Activated naive CD8-positive, alpha-beta T cell treated with anti-CD3 and anti-CD28 coated beads for 36 hours (primary cell): ENCODE data around the gene MFSD2B. TPM values are rescaled to one million over a fixed set of nuclear protein-coding genes. Genes with fewer than 3 reads are reported as not detected.

Experiments
- DNase-seq: peaks from one replicate; pipeline ENCODE4 v3.0.0; 2021
- H3K27ac Mint-ChIP-seq: one replicate; pipeline ENCODE4 v1.8.0; 2022; ENCODE audit warnings: mild to moderate bottlenecking, moderate library complexity, mixed read lengths
- H3K27me3 Mint-ChIP-seq: one replicate; pipeline ENCODE4 v1.8.0; 2022; ENCODE audit warnings: mild to moderate bottlenecking, mixed read lengths
- H3K36me3 Mint-ChIP-seq: one replicate; pipeline ENCODE4 v1.8.0; 2021; ENCODE audit warnings: mild to moderate bottlenecking, mixed read lengths
- H3K4me1 Mint-ChIP-seq: one replicate; pipeline ENCODE4 v1.8.0; 2021; ENCODE audit warnings: mixed read lengths
- H3K4me3 Mint-ChIP-seq: one replicate; pipeline ENCODE4 v1.8.0; 2022; ENCODE audit warnings: mild to moderate bottlenecking, moderate library complexity, mixed read lengths
- H3K9me3 Mint-ChIP-seq: one replicate; pipeline ENCODE4 v1.8.0; 2022; ENCODE audit warnings: mixed read lengths
- total RNA-seq, 2 experiments: library from RNA; stranded (reverse); gene quantifications; one replicate each; pipeline ENCODE4 v1.2.3, GENCODE V29; 2021

MFSD2B gene
- total RNA-seq, 2 experiments from 2014 or later: 0.36 to 0.37 TPM

DNA sequence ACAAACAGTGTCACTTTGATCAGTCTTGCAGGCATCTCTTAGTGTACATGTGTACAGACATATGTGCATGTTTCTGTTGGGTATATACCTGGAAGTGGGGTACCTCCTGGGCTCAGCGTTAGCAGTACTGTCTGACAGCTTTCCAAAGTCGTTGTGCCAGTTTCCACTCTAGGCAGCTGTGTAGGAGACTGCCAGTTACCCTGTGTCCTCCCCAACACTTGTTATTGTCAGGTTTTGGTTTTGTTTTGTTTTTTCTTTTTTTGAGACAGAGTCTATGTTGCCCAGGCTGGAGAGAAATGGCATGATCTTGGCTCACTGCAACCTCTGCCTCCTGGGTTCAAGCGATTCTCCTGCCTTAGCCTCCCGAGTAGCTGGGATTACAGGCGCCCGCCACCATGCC, 45.9 kb downstream of the MFSD2B start:
- no peaks in the 10 kb centered on the region for H3K27me3 Mint-ChIP-seq
- H3K9me3 Mint-ChIP-seq: no peaks in the 10 kb centered on the region
- H3K4me3 Mint-ChIP-seq: no peak overlapping the region
- DNase-seq: no peak
- H3K36me3 Mint-ChIP-seq: no peaks in the 10 kb centered on the region
- no peaks in the 10 kb centered on the region for H3K4me1 Mint-ChIP-seq
- no peak overlapping the region for H3K27ac Mint-ChIP-seq

DNA sequence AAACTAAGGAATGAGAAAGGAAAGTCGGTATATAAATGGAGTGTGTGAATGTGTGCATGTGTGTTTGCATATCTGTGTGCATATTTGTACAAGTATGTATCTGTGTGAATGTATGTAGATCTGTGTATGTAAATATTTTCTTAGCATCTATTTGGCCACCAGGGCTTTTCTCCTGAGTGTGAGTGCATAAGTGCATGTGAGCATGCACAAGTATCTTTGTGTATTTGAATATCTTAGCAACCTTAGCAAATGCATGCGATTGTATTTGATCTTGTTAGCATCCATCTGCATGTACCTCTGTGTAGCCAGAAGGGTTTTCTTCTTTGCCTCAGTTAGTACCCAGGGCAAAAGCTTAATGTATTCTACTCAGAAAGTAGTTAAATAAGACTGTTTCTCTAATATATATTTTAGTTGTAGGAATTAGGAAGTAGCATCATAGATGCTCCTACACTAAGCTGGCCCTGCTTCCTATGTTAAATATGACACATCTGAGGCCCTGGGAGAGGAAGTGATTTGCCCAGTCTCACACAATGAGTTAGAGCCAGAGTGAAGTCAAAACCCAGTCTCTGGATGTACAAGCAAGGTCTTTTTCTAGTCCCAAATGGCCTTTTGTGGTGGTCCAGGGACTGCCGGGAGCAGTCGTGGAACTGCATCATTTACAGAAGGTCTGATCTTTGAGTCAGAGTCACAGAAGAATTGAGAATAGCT, 48.8 kb downstream of the MFSD2B start:
- Mint-ChIP-seq H3K36me3 (no peaks in the 10 kb centered on the region), H3K4me3 (no peak overlapping the region), H3K27ac (no peak overlapping the region), H3K27me3 (no peaks in the 10 kb centered on the region), H3K4me1 (no peaks in the 10 kb centered on the region), H3K9me3 (no peaks in the 10 kb centered on the region)
- no peak for DNase-seq

DNA sequence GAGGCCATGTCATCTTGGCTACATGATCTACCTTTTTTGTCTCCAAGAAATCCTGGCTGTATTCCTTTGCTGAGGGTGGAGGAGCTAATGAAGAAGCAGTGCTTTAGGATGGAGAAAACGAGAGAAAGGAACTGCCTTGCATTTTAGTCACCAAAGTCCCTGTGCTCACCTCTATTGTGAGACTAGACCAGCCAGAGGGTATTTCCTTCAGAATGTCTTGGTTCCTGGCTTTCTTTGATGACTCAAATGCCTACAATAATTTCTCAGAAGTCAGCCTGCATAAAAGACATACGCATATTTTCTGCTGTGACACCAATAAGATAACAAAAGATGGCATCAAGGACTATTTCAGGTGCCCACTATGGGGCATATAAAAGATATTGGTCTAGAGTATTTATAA, 55.5 kb downstream of the MFSD2B start:
- no peak for DNase-seq
- Mint-ChIP-seq H3K27ac (no peak overlapping the region), H3K4me1 (peaks cover 3% of the 10 kb centered on the region), H3K4me3 (no peak overlapping the region), H3K27me3 (no peaks in the 10 kb centered on the region), H3K9me3 (no peaks in the 10 kb centered on the region), H3K36me3 (peaks cover 11% of the 10 kb centered on the region)

DNA sequence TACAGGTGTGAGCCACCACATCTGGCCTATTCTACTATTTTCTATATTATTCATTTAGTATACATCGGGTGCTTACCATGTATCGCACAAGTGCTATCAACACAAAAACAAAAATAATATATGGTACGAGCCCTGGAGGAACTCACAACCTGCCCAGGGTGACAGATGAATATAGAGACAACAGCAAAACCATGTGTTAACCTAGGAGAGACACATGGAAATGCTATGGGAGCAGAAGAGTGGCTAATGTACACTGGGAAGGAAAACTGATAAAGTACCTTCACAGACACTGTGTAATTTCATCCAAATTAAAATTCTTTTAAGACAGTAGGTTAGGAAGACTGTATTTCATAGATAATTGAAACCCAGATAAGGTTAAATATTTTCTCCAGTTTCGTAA, 62.4 kb downstream of the MFSD2B start:
- DNase-seq: no peak
- no peaks in the 10 kb centered on the region for H3K27me3 Mint-ChIP-seq
- H3K4me3 Mint-ChIP-seq: no peak overlapping the region
- H3K9me3 Mint-ChIP-seq: no peaks in the 10 kb centered on the region
- H3K4me1 Mint-ChIP-seq: peaks cover 30% of the 10 kb centered on the region
- peak overlapping the region; percentile 54 for H3K27ac Mint-ChIP-seq
- peaks cover 24% of the 10 kb centered on the region for H3K36me3 Mint-ChIP-seq

- H3K36me3 Mint-ChIP-seq: peaks cover 18% of the 10 kb centered on the region
- H3K27me3 Mint-ChIP-seq: no peaks in the 10 kb centered on the region
- peaks cover 39% of the 10 kb centered on the region for H3K4me1 Mint-ChIP-seq
- no peak for DNase-seq
- H3K4me3 Mint-ChIP-seq: no peak overlapping the region
- no peak overlapping the region for H3K27ac Mint-ChIP-seq
- no peaks in the 10 kb centered on the region for H3K9me3 Mint-ChIP-seq
Measured at GRCh38 chr2:24073816-24074215, 63.9 kb downstream of the MFSD2B start.

DNA sequence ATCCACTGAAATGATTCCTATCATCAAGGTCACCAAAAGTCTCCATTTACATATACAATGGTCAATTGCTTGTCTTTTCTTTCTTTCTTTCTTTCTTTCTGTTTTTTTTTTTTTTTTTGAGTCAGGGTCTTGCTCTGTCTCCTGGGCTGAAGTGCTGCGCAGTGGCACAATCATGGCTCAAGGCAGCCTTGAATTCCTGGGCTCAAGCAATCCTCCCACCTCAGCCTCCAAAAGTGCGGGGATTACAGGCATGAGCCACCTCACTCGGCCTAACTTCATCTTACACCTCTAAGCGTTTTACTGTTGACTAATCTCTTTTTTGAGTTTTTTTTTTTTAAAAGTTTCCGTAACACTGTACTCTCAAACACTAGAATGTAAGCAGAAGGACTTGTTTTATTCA, 65.4 kb downstream of the MFSD2B start:
- Mint-ChIP-seq H3K27ac (peak overlapping the region; percentile 96), H3K27me3 (no peaks in the 10 kb centered on the region), H3K4me3 (peak overlapping the region; percentile 98), H3K36me3 (peaks cover 15% of the 10 kb centered on the region), H3K4me1 (peaks cover 39% of the 10 kb centered on the region), H3K9me3 (no peaks in the 10 kb centered on the region)
- DNase-seq: no peak

Other genes with a start within 250 kb of the MFSD2B start
- 10 to 100 TPM; 11.9 to 12.3 TPM for gene ATAD2B, start 83.0 kb upstream of the MFSD2B start, total RNA-seq
- gene UBXN2A, start 69.6 kb upstream of the MFSD2B start, total RNA-seq: 10 to 100 TPM; 12.4 to 12.6 TPM
- 10 to 100 TPM; 20.9 to 22.2 TPM for gene WDCP, start 37.3 kb downstream of the MFSD2B start, total RNA-seq
- gene FKBP1B, start 39.7 kb downstream of the MFSD2B start, total RNA-seq: 1 to 10 TPM in 1 of 2 experiments, under 1 TPM in 1; 0.99 to 1.0 TPM
- gene SF3B6, start 66.2 kb downstream of the MFSD2B start, total RNA-seq: 100 to 1,000 TPM; 159 to 165 TPM
- 1 to 10 TPM; 1.8 to 2.3 TPM for gene TP53I3, start 74.7 kb downstream of the MFSD2B start, total RNA-seq
- under 1 TPM in 1 of 2 experiments, not detected in 1; 0.26 TPM for gene PFN4, start 113.2 kb downstream of the MFSD2B start, total RNA-seq
- 1 to 10 TPM; 4.1 to 4.6 TPM for gene FAM228B, start 113.4 kb downstream of the MFSD2B start, total RNA-seq
- not detected for gene FAM228A, start 165.0 kb downstream of the MFSD2B start, total RNA-seq